Endometrium (tissue), 2 donors: ENCODE data around the gene CTDSPL2.
"Not testable (repeated sequence)": the region's sequence is repeated elsewhere in the genome, so short reads cannot be mapped to it uniquely, and the experiment has no call there.

Experiments used
- FAIRE-seq: peaks from 2 replicates; lab custom pipeline; 2012; peaks lifted over from hg19 to GRCh38; lab: Jason Lieb, UNC
- donor health status: control.
- donor health status: control.

CTDSPL2 gene

GRCh38 chr15:44485880-44486279 lies 58.5 kb downstream of the CTDSPL2 start:
- no peak for FAIRE-seq

GRCh38 chr15:44489464-44489863 lies 62.0 kb downstream of the CTDSPL2 start:
- no peak for FAIRE-seq

GRCh38 chr15:44490622-44491021 lies 63.2 kb downstream of the CTDSPL2 start:
- FAIRE-seq: no peak

- no peak for FAIRE-seq
These were observed 64.6 kb downstream of the CTDSPL2 start for GRCh38 chr15:44492040-44492439.

- FAIRE-seq: no peak
These were observed 65.2 kb downstream of the CTDSPL2 start for GRCh38 chr15:44492672-44493071.

GRCh38 chr15:44495562-44495961 lies 68.1 kb downstream of the CTDSPL2 start:
- no peak for FAIRE-seq

GRCh38 chr15:44500555-44500954 lies 73.1 kb downstream of the CTDSPL2 start:
- FAIRE-seq: no peak

- FAIRE-seq: peak; percentile 18
These were observed 74.4 kb downstream of the CTDSPL2 start for GRCh38 chr15:44501768-44502366.

GRCh38 chr15:44516436-44516835 lies 89.0 kb downstream of the CTDSPL2 start:
- no peak for FAIRE-seq

GRCh38 chr15:44519537-44519936 lies 92.1 kb downstream of the CTDSPL2 start:
- FAIRE-seq: peak; percentile 88

GRCh38 chr15:44525018-44525417 lies 97.6 kb downstream of the CTDSPL2 start:
- FAIRE-seq: no peak

GRCh38 chr15:44527241-44527640 lies 99.8 kb downstream of the CTDSPL2 start:
- FAIRE-seq: peak; percentile 4

GRCh38 chr15:44529864-44530604 lies 102.6 kb downstream of the CTDSPL2 start:
- no peak for FAIRE-seq

GRCh38 chr15:44530653-44531052 lies 103.2 kb downstream of the CTDSPL2 start:
- FAIRE-seq: no peak

GRCh38 chr15:44532275-44532674 lies 104.8 kb downstream of the CTDSPL2 start:
- not testable (repeated sequence) for FAIRE-seq

GRCh38 chr15:44532689-44533088 lies 105.3 kb downstream of the CTDSPL2 start:
- FAIRE-seq: no peak

- FAIRE-seq: no peak
These were observed 107.7 kb downstream of the CTDSPL2 start for GRCh38 chr15:44535092-44535491.

- FAIRE-seq: no peak
These were observed 108.3 kb downstream of the CTDSPL2 start for GRCh38 chr15:44535523-44536301.

GRCh38 chr15:44536302-44536961 lies 109.0 kb downstream of the CTDSPL2 start:
- no peak for FAIRE-seq

- FAIRE-seq: no peak
These were observed 109.7 kb downstream of the CTDSPL2 start, which contains the start of gene EIF3J for GRCh38 chr15:44536962-44537734. TSS of gene EIF3J (plus strand) at chr15:44537147. CDS start at chr15:44537195, 48 bp downstream.

- FAIRE-seq: no peak
These were observed 110.4 kb downstream of the CTDSPL2 start for GRCh38 chr15:44537735-44538240.
